ENCODE measurements around the gene PRDM15.

Gene PRDM15

GRCh38 chr21:41817228-41817627 lies 61.9 kb downstream of the PRDM15 start:
- TF ChIP-seq, protein P1, sequence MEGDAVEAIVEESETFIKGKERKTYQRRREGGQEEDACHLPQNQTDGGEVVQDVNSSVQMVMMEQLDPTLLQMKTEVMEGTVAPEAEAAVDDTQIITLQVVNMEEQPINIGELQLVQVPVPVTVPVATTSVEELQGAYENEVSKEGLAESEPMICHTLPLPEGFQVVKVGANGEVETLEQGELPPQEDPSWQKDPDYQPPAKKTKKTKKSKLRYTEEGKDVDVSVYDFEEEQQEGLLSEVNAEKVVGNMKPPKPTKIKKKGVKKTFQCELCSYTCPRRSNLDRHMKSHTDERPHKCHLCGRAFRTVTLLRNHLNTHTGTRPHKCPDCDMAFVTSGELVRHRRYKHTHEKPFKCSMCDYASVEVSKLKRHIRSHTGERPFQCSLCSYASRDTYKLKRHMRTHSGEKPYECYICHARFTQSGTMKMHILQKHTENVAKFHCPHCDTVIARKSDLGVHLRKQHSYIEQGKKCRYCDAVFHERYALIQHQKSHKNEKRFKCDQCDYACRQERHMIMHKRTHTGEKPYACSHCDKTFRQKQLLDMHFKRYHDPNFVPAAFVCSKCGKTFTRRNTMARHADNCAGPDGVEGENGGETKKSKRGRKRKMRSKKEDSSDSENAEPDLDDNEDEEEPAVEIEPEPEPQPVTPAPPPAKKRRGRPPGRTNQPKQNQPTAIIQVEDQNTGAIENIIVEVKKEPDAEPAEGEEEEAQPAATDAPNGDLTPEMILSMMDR (IDR thresholded peaks at IDR 0.05; ENCODE audit: borderline replicate concordance, control extremely low read depth, extremely low read depth, insufficient read depth, missing control alignments), result peak; percentile 43
- DNase-seq (ENCODE audit: low spot score), result peak; percentile 75
- in situ Hi-C loops (cut with MboI; ENCODE audit: low sequenced_read_pairs, unreplicated experiment), result no loop called here

DNA sequence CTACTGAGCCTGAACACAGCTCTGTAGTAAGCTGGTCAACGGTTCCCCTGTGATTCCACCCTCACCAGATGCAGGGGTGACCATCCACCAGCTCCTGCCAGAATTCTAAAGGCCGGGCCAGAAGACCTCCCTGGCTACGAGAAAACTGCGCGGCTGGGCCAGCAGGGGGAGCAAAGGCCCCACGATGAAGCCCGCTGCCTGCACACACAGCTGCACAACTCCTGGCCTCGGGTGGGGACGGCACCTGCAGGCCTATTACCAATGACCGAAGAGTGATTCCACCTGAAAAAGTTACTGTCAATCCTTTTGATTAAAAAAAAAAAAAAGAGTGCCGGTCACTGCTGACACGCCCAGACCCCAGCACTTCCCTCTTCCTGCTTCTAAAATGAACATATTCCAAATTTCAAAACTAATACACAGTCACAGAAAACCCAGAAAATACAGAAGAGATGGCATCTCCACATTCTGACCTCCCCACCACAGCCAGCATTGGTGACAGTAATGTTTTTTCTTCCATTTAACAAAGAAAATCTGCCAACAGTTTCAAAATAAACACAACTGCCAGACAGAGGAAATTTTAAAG lies 62.5 kb downstream of the PRDM15 start:
- in situ Hi-C loops (cut with MboI; ENCODE audit: low sequenced_read_pairs, unreplicated experiment), result no loop called here
- peak; percentile 89 for DNase-seq (ENCODE audit: low spot score)
- TF ChIP-seq, protein P1 (IDR thresholded peaks at IDR 0.05; ENCODE audit: borderline replicate concordance, control extremely low read depth, extremely low read depth, insufficient read depth, missing control alignments), result peak; percentile 87

GRCh38 chr21:41815652-41816582 lies 63.2 kb downstream of the PRDM15 start:
- no peak for DNase-seq (ENCODE audit: low spot score)
- TF ChIP-seq, protein P1 (IDR thresholded peaks at IDR 0.05; ENCODE audit: borderline replicate concordance, control extremely low read depth, extremely low read depth, insufficient read depth, missing control alignments), result no peak
- in situ Hi-C loops (cut with MboI; ENCODE audit: low sequenced_read_pairs, unreplicated experiment), result no loop called here

- DNase-seq (ENCODE audit: low spot score), result no peak
- in situ Hi-C loops (cut with MboI; ENCODE audit: low sequenced_read_pairs, unreplicated experiment), result no loop called here
- TF ChIP-seq, protein P1 (IDR thresholded peaks at IDR 0.05; ENCODE audit: borderline replicate concordance, control extremely low read depth, extremely low read depth, insufficient read depth, missing control alignments), result no peak
Observed at GRCh38 chr21:41813226-41813625, 65.9 kb downstream of the PRDM15 start.

GRCh38 chr21:41812679-41813078 lies 66.5 kb downstream of the PRDM15 start:
- in situ Hi-C loops (cut with MboI; ENCODE audit: low sequenced_read_pairs, unreplicated experiment), result no loop called here

GRCh38 chr21:41810597-41810932 lies 68.6 kb downstream of the PRDM15 start:
- TF ChIP-seq, protein P1 (IDR thresholded peaks at IDR 0.05; ENCODE audit: borderline replicate concordance, control extremely low read depth, extremely low read depth, insufficient read depth, missing control alignments), result no peak
- in situ Hi-C loops (cut with MboI; ENCODE audit: low sequenced_read_pairs, unreplicated experiment), result no loop called here
- peak; percentile 27 for DNase-seq (ENCODE audit: low spot score)

More at GRCh38 chr21:41812679-41813078, 66.5 kb downstream of the PRDM15 start:
- TF ChIP-seq, protein P1 (IDR thresholded peaks at IDR 0.05; ENCODE audit: borderline replicate concordance, control extremely low read depth, extremely low read depth, insufficient read depth, missing control alignments), result no peak
- no peak for DNase-seq (ENCODE audit: low spot score)

All from GM13976 (cell line).